HEK293 (cell line): ENCODE results near the gene ZEB2.

ENCODE experiments used
- BCL11A ChIP-seq: fragments of 450-650 bp; formaldehyde crosslinking; IDR thresholded peaks from 2 replicates; pipeline ENCODE4 v1.5.1; 2016; ENCODE audit warnings: low read depth, missing biosample characterization, missing genetic modification characterization
- FEZF1 ChIP-seq: fragments of 450-650 bp; formaldehyde crosslinking; IDR thresholded peaks from 2 replicates; pipeline ENCODE4 v1.5.1; 2016; ENCODE audit warnings: missing biosample characterization, missing genetic modification characterization
- HOXD13 ChIP-seq: sonication (generic); formaldehyde crosslinking; IDR thresholded peaks from 2 replicates; pipeline ENCODE4 v1.8.0; 2022; ENCODE audit warnings: missing genetic modification reagents, borderline replicate concordance
- KLF8 ChIP-seq: fragments of 450-650 bp; formaldehyde crosslinking; IDR thresholded peaks from 2 replicates; pipeline ENCODE4 v1.5.1; 2016; ENCODE audit warnings: missing biosample characterization, missing genetic modification characterization
- PRDM1 ChIP-seq: fragments of 450-650 bp; formaldehyde crosslinking; IDR thresholded peaks from 2 replicates; pipeline ENCODE4; 2016; ENCODE audit warnings: missing biosample characterization, missing genetic modification characterization
- PRDM6 ChIP-seq: fragments of 450-650 bp; formaldehyde crosslinking; IDR thresholded peaks from 2 replicates; pipeline ENCODE4 v1.5.1; 2017; ENCODE audit warnings: missing biosample characterization, missing genetic modification characterization
- SP2 ChIP-seq: fragments of 450-650 bp; formaldehyde crosslinking; IDR thresholded peaks from 2 replicates; pipeline ENCODE4 v1.5.1; 2016; ENCODE audit warnings: missing biosample characterization, missing genetic modification characterization
- SP3 ChIP-seq: fragments of 450-650 bp; formaldehyde crosslinking; IDR thresholded peaks from 2 replicates; pipeline ENCODE4 v1.5.1; 2016; ENCODE audit warnings: missing biosample characterization, missing genetic modification characterization
- WT1 ChIP-seq: fragments of 450-650 bp; formaldehyde crosslinking; IDR thresholded peaks from 2 replicates; pipeline ENCODE4 v1.5.1; 2016; ENCODE audit warnings: missing biosample characterization, missing genetic modification characterization
- ZBTB1 ChIP-seq: fragments of 450-650 bp; formaldehyde crosslinking; IDR thresholded peaks from 2 replicates; pipeline ENCODE4 v1.5.1; 2016; ENCODE audit warnings: missing biosample characterization, missing genetic modification characterization
- ZBTB11 ChIP-seq: fragments of 450-650 bp; formaldehyde crosslinking; conservative IDR thresholded peaks from 2 replicates; pipeline ENCODE4 v1.5.1; 2016; ENCODE audit warnings: low read depth, missing biosample characterization, missing genetic modification characterization
- ZBTB20 ChIP-seq: fragments of 450-650 bp; formaldehyde crosslinking; IDR thresholded peaks from 2 replicates; pipeline ENCODE4 v1.5.1; 2016; ENCODE audit warnings: missing biosample characterization, missing genetic modification characterization
- ZNF10 ChIP-seq: fragments of 450-650 bp; formaldehyde crosslinking; IDR thresholded peaks from 2 replicates; pipeline ENCODE4 v1.5.1; 2017; ENCODE audit warnings: missing biosample characterization, missing genetic modification characterization
- ZNF121 ChIP-seq: fragments of 450-650 bp; formaldehyde crosslinking; IDR thresholded peaks from 2 replicates; pipeline ENCODE4 v1.5.1; 2016; ENCODE audit warnings: missing biosample characterization, missing genetic modification characterization
- ZNF169 ChIP-seq: fragments of 450-650 bp; formaldehyde crosslinking; IDR thresholded peaks from 2 replicates; pipeline ENCODE4 v1.5.1; 2016; ENCODE audit warnings: missing biosample characterization, missing genetic modification characterization
- ZNF24 ChIP-seq: fragments of 450-650 bp; formaldehyde crosslinking; IDR thresholded peaks from 2 replicates; pipeline ENCODE4 v1.5.1; 2016; ENCODE audit warnings: missing biosample characterization, missing genetic modification characterization
- ZNF324 ChIP-seq: fragments of 450-650 bp; formaldehyde crosslinking; IDR thresholded peaks from 2 replicates; pipeline ENCODE4 v1.5.1; 2016; ENCODE audit warnings: missing biosample characterization, missing genetic modification characterization
- ZNF366 ChIP-seq: fragments of 450-650 bp; formaldehyde crosslinking; conservative IDR thresholded peaks from 2 replicates; pipeline ENCODE4 v1.5.1; 2016; ENCODE audit warnings: missing biosample characterization, missing genetic modification characterization
- ZNF394 ChIP-seq: fragments of 450-650 bp; formaldehyde crosslinking; IDR thresholded peaks from 2 replicates; pipeline ENCODE4 v1.5.1; 2016; ENCODE audit warnings: missing biosample characterization, missing genetic modification characterization, mild to moderate bottlenecking, moderate library complexity, borderline replicate concordance
- ZNF514 ChIP-seq: fragments of 450-650 bp; formaldehyde crosslinking; IDR thresholded peaks from 2 replicates; pipeline ENCODE4 v1.5.1; 2016; ENCODE audit warnings: missing biosample characterization, missing genetic modification characterization
- ZNF521 ChIP-seq: fragments of 450-650 bp; formaldehyde crosslinking; IDR thresholded peaks from 2 replicates; pipeline ENCODE4 v1.5.1; 2017; ENCODE audit warnings: missing biosample characterization, mild to moderate bottlenecking, missing genetic modification characterization
- ZNF596 ChIP-seq: fragments of 450-650 bp; IDR thresholded peaks from 2 replicates; pipeline ENCODE4 v1.5.0; 2018; ENCODE audit warnings: missing biosample characterization, mild to moderate bottlenecking, missing genetic modification characterization, moderate library complexity
- ZNF600 ChIP-seq: fragments of 450-650 bp; formaldehyde crosslinking; IDR thresholded peaks from 2 replicates; pipeline ENCODE4 v1.5.1; 2016; ENCODE audit warnings: missing biosample characterization, missing genetic modification characterization
- ZNF629 ChIP-seq: fragments of 450-650 bp; formaldehyde crosslinking; IDR thresholded peaks from 2 replicates; pipeline ENCODE4 v1.5.1; 2017; ENCODE audit warnings: missing biosample characterization, missing genetic modification characterization
- ZNF837 ChIP-seq: fragments of 450-650 bp; formaldehyde crosslinking; IDR thresholded peaks from 2 replicates; pipeline ENCODE4 v1.5.1; 2016; ENCODE audit warnings: missing biosample characterization, missing genetic modification characterization
- ZSCAN30 ChIP-seq: fragments of 450-650 bp; IDR thresholded peaks from 2 replicates; pipeline ENCODE4 v1.5.1; 2018; ENCODE audit warnings: missing biosample characterization, mild to moderate bottlenecking, missing genetic modification characterization, moderate library complexity
- ZXDB ChIP-seq: fragments of 450-650 bp; formaldehyde crosslinking; IDR thresholded peaks from 2 replicates; pipeline ENCODE4 v1.5.1; 2016; ENCODE audit warnings: missing biosample characterization, missing genetic modification characterization
- TF ChIP-seq, protein P1 (sequence below): fragments of 450-650 bp; formaldehyde crosslinking; IDR thresholded peaks from 2 replicates; pipeline ENCODE4 v1.5.1; 2016; ENCODE audit warnings: missing biosample characterization, missing genetic modification characterization
- TF ChIP-seq, protein P2 (sequence below): fragments of 450-650 bp; formaldehyde crosslinking; IDR thresholded peaks from 2 replicates; pipeline ENCODE4 v1.5.1; 2016; ENCODE audit warnings: missing biosample characterization, missing genetic modification characterization
- TF ChIP-seq, protein P3 (sequence below): fragments of 450-650 bp; IDR thresholded peaks from 2 replicates; pipeline ENCODE4 v1.5.1; 2018; ENCODE audit warnings: missing biosample characterization, mild to moderate bottlenecking, missing genetic modification characterization

Gene ZEB2

DNA sequence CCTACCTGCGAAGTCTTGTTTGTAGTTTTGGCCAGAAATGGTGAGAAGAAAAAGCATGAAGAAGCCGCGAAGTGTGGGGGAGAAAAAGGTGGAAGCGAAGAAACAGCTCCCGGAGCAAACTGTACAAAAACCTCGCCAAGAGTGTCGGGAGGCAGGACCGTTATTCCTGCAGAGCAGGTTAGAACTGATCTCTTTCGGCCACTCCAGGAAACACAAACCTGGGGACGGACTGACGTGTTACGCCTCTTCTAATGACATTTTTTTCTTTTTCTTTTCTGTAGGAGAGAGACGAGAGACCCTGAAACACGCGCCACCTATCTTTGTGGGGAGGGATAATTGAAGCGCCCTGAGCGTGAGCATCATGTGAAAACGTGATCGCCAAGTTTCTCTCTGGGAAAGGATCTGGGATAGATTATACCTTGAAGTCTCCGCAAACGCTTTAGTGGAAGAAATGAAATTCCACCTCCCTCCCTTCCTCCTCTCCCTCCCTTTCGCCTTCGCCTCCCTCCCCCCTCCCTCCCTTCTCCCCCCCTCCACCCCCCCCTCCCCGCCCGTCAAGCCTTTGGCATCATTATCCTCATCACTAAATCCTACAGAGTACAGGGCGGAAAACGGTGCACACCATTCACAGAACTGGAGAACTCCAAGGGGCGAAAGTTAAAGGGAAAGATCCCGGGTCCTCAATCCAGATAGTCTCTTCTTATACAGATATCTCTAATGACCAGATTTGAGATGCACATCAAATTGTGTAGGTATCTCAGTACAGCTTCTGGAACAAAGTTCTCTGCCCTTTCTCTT is at the start of gene ZEB2 (continued):
- peak; percentile 94 for TF ChIP-seq ZBTB11 (tag by site-specific recombination)
- no peak for TF ChIP-seq HOXD13 (CRISPR knock-in tag)
- TF ChIP-seq, protein P1, sequence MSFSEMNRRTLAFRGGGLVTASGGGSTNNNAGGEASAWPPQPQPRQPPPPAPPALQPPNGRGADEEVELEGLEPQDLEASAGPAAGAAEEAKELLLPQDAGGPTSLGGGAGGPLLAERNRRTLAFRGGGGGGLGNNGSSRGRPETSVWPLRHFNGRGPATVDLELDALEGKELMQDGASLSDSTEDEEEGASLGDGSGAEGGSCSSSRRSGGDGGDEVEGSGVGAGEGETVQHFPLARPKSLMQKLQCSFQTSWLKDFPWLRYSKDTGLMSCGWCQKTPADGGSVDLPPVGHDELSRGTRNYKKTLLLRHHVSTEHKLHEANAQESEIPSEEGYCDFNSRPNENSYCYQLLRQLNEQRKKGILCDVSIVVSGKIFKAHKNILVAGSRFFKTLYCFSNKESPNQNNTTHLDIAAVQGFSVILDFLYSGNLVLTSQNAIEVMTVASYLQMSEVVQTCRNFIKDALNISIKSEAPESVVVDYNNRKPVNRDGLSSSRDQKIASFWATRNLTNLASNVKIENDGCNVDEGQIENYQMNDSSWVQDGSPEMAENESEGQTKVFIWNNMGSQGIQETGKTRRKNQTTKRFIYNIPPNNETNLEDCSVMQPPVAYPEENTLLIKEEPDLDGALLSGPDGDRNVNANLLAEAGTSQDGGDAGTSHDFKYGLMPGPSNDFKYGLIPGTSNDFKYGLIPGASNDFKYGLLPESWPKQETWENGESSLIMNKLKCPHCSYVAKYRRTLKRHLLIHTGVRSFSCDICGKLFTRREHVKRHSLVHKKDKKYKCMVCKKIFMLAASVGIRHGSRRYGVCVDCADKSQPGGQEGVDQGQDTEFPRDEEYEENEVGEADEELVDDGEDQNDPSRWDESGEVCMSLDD, result 0 out of 2 replicates have a peak, but pooled peaks have one; percentile 38
- no peak for TF ChIP-seq ZBTB1 (tag by site-specific recombination)
- TF ChIP-seq KLF8 (tag by site-specific recombination), result 0 out of 2 replicates have a peak, but pooled peaks have one; percentile 46
- TF ChIP-seq BCL11A (tag by site-specific recombination), result peak; percentile 65; the same call in 1 of the 2 replicates
- TF ChIP-seq, protein P2, sequence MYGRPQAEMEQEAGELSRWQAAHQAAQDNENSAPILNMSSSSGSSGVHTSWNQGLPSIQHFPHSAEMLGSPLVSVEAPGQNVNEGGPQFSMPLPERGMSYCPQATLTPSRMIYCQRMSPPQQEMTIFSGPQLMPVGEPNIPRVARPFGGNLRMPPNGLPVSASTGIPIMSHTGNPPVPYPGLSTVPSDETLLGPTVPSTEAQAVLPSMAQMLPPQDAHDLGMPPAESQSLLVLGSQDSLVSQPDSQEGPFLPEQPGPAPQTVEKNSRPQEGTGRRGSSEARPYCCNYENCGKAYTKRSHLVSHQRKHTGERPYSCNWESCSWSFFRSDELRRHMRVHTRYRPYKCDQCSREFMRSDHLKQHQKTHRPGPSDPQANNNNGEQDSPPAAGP (tag by site-specific recombination), result peak; percentile 77; the same call in 1 of the 2 replicates
- TF ChIP-seq ZNF169, result no peak
- TF ChIP-seq ZNF629 (tag by site-specific recombination), result peak; percentile 83
- TF ChIP-seq ZNF837 (tag by site-specific recombination), result no peak
- TF ChIP-seq WT1 (tag by site-specific recombination), result peak; percentile 85
- TF ChIP-seq, protein P3, sequence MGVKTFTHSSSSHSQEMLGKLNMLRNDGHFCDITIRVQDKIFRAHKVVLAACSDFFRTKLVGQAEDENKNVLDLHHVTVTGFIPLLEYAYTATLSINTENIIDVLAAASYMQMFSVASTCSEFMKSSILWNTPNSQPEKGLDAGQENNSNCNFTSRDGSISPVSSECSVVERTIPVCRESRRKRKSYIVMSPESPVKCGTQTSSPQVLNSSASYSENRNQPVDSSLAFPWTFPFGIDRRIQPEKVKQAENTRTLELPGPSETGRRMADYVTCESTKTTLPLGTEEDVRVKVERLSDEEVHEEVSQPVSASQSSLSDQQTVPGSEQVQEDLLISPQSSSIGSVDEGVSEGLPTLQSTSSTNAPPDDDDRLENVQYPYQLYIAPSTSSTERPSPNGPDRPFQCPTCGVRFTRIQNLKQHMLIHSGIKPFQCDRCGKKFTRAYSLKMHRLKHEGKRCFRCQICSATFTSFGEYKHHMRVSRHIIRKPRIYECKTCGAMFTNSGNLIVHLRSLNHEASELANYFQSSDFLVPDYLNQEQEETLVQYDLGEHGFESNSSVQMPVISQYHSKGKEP (tag by site-specific recombination), result peak; percentile 29; the same call in 1 of the 2 replicates
- TF ChIP-seq ZSCAN30 (tag by site-specific recombination), result 0 out of 2 replicates have a peak, but pooled peaks have one; percentile 23
- TF ChIP-seq ZNF366, result peak; percentile 66
- TF ChIP-seq ZXDB (tag by site-specific recombination), result peak; percentile 74
- TF ChIP-seq ZNF521 (tag by site-specific recombination), result no peak
- TF ChIP-seq ZNF10 (tag by site-specific recombination), result 0 out of 2 replicates have a peak, but pooled peaks have one; percentile 27
- TF ChIP-seq ZNF324 (tag by site-specific recombination), result peak; percentile 57; the same call in 1 of the 2 replicates
- TF ChIP-seq ZNF600 (tag by site-specific recombination), result peak; percentile 96
- peak; percentile 50 for TF ChIP-seq ZBTB20 (tag by site-specific recombination)
- TF ChIP-seq ZNF24 (tag by site-specific recombination), result peak; percentile 85
- peak; percentile 77 for TF ChIP-seq ZNF596 (tag by site-specific recombination)
- peak; percentile 89 for TF ChIP-seq PRDM6 (tag by site-specific recombination)
- TF ChIP-seq FEZF1 (tag by site-specific recombination), result peak; percentile 77
- peak; percentile 30; the same call in 1 of the 2 replicates for TF ChIP-seq ZNF394 (tag by site-specific recombination)
- no peak for TF ChIP-seq ZNF514 (tag by site-specific recombination)
- TF ChIP-seq PRDM1 (tag by site-specific recombination), result peak; percentile 61
- TF ChIP-seq SP3 (tag by site-specific recombination), result 0 out of 2 replicates have a peak, but pooled peaks have one; percentile 40
- TF ChIP-seq ZNF121 (tag by site-specific recombination), result peak; percentile 59; the same call in 1 of the 2 replicates
- peak; percentile 63 for TF ChIP-seq SP2
